Measurements from ENCODE around the gene LUC7L3.
"Not testable (repeated sequence)": the region's sequence is repeated elsewhere in the genome, so short reads cannot be mapped to it uniquely, and the experiment has no call there.

The LUC7L3 gene

DNA sequence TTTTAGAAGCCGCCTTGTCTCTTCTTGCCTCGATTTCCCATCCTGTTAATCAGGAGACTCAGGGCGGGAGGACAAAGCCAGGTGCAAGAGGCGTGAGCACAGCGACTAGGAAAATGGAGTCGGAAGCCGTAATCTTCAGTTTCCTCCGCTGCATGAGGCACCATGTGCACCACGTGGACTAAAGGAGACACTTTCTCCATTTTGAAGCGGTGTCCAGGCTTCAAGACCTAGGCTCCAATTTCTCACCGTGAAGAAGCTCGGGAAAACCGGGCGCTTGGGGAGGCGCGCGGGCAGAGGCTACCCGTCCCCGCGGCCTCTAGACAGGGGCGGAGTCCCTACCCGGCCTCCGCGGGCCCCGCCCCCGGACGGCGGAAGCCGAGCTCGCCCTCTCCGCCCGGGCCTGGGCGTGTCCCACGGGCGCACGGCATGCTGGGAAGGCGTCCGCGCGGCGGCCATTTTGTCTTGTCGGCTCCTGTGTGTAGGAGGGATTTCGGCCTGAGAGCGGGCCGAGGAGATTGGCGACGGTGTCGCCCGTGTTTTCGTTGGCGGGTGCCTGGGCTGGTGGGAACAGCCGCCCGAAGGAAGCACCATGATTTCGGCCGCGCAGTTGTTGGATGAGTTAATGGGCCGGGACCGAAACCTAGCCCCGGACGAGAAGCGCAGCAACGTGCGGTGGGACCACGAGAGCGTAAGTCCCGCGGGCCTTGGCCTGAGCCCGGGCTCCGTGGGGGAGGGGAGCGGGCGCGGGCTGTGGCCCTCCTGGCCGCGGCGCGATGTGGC is at the start of gene LUC7L3:
Gene LUC7L3, plus strand, starts transcription at position 460 of the 780 bp plus-strand sequence. Its CDS starts 130 bp downstream, at position 590.
- no peak for DNase-seq

DNA sequence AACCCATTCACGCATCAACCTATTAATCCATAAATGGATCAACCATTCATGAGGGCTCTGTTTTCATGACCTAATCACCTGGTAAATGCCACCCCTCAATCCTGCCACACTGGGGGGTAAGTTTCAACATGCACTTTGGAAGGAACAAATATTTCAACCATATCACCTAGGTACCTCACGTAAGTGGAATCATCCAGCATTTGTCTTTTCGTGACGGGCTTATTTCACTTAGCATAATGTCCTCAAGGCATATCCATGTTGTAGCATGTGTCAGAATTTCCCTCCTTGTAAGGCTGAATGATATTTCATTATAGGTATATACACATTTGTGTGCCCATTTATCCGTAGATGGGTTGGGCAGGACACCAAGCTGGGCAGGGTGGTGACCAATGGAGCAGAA is 47.3 kb upstream of the LUC7L3 start:
- no peak for DNase-seq

DNA sequence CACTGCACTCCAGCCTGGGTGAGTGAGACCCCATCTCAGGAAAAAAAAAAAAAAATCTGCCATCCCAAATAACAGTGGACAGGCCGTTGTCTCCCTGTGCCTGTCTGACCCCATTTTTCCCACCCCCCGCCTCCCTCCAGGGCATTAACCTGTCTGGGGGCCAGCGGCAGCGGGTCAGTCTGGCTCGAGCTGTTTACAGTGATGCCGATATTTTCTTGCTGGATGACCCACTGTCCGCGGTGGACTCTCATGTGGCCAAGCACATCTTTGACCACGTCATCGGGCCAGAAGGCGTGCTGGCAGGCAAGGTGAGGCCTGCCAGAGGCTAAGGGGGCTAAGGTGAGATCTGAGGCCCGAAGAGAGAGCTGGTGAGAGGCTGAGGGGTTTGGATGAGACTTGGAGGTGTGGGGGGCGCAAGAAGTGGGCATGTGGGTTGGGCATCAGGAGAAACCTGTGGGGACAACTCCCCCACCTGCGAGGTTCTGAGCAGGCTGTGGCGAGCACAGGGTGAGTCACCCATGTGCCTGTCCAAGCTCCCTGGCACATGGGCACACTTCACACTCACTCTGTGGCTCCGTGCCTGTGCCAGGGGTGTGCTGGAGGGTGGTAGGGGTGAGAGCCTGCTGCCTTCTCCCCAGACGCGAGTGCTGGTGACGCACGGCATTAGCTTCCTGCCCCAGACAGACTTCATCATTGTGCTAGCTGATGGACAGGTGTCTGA is 46.4 kb upstream of the LUC7L3 start:
- DNase-seq, result no peak

DNA sequence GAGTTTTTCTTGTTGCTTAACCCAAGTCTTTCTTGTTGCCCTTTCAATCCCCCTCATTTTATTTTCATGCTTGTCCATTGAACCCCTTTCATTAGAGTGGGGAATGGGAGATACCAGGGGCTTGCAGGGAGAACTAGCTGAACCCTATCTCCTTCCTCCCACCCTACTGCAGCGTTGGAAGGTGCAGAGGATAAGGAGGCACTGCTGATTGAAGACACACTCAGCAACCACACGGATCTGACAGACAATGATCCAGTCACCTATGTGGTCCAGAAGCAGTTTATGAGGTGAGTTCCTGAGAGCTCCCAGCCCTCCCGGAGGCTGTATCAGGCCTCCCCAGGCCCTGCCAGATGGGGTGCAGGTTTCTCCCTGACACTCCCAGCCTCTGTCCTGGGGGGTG is 44.2 kb upstream of the LUC7L3 start:
- DNase-seq, result no peak

GRCh38 chr17:50675627-50676026 is 43.8 kb upstream of the LUC7L3 start:
- no peak for DNase-seq

- DNase-seq, result no peak
Observed at GRCh38 chr17:50676065-50676975, 43.1 kb upstream of the LUC7L3 start.

DNA sequence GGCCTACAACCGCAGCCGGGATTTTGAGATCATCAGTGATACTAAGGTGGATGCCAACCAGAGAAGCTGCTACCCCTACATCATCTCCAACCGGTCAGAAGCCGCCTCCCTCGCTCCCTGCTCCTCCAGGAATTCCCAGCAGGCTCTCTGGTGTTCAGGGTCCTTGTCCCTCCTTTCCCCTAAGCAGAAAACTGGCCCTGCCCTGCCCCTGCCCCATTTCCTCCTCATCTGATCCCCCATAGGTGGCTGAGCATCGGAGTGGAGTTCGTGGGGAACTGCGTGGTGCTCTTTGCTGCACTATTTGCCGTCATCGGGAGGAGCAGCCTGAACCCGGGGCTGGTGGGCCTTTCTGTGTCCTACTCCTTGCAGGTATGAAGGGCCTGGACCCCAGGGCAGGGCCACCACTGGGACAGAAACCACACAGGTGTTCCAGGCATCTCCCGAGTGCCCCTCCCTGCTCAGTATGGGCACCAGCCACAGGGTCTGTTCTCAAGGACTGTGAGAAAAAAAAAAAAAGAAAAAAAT is 41.5 kb upstream of the LUC7L3 start:
- DNase-seq, result no peak

DNA sequence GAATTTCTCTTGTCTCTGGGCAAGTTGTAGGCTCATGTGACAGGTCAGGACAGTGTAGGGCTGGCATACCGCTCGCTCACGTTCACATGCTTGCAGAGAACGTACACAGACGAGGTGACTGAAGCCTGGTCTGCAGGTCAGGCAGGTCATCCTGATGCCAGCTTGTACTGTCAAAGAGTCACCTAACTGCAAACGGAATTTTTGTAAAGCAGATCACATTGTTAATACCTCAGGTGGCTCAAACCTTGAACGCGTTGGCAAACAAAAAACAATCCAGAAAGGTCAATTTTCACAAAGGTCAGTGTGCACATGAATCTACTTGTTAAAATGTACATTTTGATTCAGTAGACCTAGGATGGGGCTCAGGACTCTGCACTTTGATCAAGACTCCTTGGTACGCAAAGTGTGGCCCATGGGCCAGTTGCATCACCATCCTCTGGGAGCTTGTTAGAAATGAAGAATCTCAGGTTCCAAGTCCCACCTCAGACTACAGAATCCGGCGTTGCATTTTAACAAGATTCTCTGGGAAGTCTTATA is 40.3 kb upstream of the LUC7L3 start:
- no peak for DNase-seq

DNA sequence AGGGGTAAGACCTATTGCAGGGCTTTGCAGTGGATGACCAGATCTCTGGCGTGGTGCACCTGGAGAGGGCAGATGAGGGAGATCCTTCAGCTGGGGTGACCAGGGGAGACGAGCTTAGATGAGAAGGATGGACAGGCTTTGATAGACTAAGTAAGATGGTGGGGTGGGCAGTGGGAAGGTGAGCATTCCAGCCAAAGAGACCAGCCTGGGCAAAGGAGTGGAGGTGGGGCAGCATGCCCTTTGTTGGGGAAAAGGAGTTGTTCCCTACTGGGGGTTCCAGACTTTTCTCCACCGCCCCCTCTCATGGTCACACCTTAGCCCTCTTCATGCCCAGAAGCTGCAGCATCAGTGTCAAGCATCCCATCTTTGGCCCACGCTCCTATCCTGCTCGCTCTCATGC is 39.3 kb upstream of the LUC7L3 start:
- no peak for DNase-seq

DNA sequence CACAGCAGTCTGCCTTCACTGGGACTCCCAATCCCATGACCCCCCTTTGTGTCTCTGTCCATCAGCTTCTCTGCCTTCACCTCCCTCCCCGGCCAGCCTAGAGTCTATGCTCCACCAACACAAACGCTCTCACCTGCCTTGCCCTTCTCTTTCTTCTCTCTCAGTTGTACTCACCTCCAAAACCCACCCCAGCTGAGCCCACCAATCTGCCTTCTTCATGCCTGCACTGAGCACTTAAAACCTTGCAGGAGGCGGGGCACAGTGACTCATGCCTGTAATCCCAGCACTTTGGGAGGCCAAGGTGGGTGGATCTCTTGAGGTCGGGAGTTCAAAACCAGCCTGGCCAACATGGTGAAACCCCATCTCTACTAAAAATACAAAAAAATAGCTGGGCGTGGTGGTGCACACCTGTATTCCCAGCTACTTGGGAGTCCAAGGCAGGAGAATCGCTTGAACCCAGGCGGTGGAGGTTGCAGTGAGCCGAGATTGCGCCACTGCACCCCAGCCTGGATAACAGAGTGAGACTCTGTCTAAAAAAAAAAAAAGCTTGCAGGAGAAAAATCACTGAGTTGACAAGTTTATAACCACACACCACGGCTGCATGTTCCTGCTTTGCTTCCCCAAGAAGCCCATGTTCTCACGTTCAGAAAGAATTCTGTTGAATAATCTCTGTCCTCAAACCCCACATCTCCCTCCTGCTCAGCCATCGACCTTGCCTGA is 38.7 kb upstream of the LUC7L3 start:
- not testable (repeated sequence) for DNase-seq

- DNase-seq, result no peak
Observed at GRCh38 chr17:50681263-50682200, 37.9 kb upstream of the LUC7L3 start.

DNA sequence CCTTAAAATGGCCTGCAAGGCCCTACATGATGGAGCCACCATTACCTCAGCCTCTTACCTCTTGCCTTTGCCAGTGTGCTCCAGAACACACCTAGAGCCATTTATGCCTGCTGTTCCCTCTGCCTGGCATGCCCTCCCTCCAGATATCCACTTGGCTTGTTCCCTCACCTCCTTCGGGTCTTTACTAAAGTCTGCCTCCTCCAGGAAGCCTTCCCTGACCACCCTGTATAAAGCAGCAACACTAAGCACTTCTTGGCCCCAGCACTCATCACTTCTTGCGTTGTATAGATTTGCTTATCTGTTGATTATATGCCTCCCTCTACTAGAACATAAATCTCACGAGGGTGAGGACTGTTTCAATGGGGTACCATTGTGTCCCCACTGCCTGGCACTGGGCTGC is 37.0 kb upstream of the LUC7L3 start:
- DNase-seq, result no peak

- no peak for DNase-seq
Observed at GRCh38 chr17:50682938-50683337, 36.5 kb upstream of the LUC7L3 start.

GRCh38 chr17:50683434-50684287 is 35.7 kb upstream of the LUC7L3 start:
- DNase-seq, result no peak

- no peak for DNase-seq
Observed at GRCh38 chr17:50684288-50684611, 35.2 kb upstream of the LUC7L3 start.

DNA sequence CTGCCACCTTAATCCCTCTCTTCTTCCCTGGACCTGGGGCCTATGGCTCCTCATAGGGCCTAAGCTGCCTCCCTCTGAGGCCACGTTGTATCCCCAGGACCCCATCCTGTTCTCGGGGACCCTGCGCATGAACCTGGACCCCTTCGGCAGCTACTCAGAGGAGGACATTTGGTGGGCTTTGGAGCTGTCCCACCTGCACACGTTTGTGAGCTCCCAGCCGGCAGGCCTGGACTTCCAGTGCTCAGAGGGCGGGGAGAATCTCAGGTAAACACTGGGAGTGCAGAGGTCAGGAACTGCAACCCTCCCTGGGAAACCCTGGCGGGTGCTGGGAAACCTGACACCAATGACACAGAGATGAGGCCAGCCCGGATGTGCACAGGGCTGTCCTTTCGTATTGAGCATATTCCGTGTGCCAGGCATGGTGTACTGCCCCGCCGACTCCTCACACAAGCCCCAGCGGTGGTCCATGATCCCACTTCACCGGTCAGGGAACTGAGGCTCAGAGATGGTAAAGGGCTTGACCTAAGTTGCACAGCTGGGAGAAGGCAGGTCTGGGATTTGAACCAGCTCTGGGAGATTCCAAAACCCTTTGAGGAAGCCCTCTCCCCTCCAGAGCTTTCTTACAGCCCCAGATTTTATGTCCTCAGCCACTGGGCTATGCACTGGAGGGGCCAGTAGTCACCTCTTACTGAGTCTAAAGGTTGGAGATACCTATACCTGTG is 34.6 kb upstream of the LUC7L3 start:
- DNase-seq, result no peak

DNA sequence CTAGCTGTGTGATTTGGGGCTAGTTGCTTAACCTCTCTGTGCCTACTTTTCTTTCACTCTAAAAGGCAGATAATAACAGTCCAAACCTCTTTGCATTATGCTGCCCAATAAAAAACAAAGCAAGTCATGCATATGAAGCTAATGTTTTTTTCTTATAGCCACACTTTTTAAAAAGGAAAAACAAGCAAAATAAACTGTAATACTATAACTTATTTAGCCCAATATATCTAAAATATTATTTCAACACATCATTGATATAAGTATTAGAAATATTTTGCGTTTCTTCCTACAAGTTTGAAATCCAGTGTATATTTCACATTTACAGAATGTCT is 34.1 kb upstream of the LUC7L3 start:
- no peak for DNase-seq

DNA sequence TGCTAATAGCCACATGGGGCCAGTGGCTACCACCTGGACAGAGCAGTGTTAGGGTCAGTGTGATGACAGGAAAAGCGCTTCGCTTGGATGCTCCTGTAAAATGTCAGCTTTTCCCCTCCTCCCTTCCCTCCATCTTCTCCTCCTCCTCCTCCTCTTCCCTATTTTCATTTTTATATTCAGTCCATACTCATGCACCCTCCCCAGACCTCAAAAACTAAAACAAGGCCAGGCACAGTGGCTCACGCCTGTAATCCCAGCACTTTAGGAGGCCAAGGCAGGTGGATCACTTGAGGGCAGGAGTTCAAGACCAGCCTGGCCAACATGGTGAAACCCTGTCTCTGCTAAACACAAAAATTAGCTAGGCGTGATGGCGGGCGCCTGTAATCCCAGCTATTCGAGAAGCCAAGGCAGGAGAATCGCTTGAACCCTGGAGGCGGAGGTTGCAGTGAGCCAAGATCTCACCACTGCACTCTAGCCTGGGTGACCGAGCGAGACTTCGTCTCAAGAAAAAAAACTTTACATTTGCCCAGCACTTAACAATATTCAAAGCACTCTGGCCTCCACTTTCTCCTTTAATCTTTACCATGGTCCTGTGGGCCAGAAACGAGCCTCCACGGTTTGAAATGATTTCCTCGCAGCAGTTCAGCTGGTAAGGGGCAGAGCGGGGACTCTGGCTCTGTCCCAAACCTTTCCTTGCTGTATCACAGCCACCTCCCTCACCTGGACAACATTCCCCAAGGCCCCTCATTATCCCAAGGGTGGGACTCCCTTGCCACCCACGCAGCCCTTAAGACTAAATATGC is 33.5 kb upstream of the LUC7L3 start:
- no peak for DNase-seq
